Activated naive CD8-positive, alpha-beta T cell treated with anti-CD3 and anti-CD28 coated beads, Interleukin-2, amount 10 ng/mL, durations not matched to agents 7 days and 5 days (primary cell): ENCODE measurements around the gene POLE. TPM values are rescaled to one million over a fixed set of nuclear protein-coding genes. Genes with fewer than 3 reads are reported as not detected.

Experiments
- ATAC-seq: fragments of 150-1000 bp; cut with Tn5 transposase; one replicate; pipeline ENCODE4 v1.10.0; 2021; ENCODE audit warnings: low read depth, moderate library complexity
- POLR2A ChIA-PET: fragments of 350-600 bp; sonication (Branson Sonifier 250); formaldehyde crosslinking; loops from one replicate; lab custom pipeline; 2021; ENCODE audit warnings: antibody characterized with exemption; lab: Charles Lee
- DNase-seq: peaks from one replicate; pipeline ENCODE4 v3.0.0; 2021
- H3K27ac Mint-ChIP-seq: one replicate; pipeline ENCODE4 v1.8.0; 2022; ENCODE audit warnings: mild to moderate bottlenecking, mixed read lengths
- H3K27me3 Mint-ChIP-seq: one replicate; pipeline ENCODE4 v1.8.0; 2022; ENCODE audit warnings: mild to moderate bottlenecking, moderate library complexity, mixed read lengths
- H3K36me3 Mint-ChIP-seq: one replicate; pipeline ENCODE4 v1.8.0; 2021; ENCODE audit warnings: mild to moderate bottlenecking, mixed read lengths
- H3K4me1 Mint-ChIP-seq: one replicate; pipeline ENCODE4 v1.8.0; 2021; ENCODE audit warnings: mixed read lengths
- H3K4me3 Mint-ChIP-seq: one replicate; pipeline ENCODE4 v1.8.0; 2022; ENCODE audit warnings: mild to moderate bottlenecking, moderate library complexity, mixed read lengths
- H3K9me3 Mint-ChIP-seq: one replicate; pipeline ENCODE4 v1.8.0; 2021; ENCODE audit warnings: mixed read lengths
- total RNA-seq, 2 experiments: library from RNA; stranded (reverse); gene quantifications; one replicate each; pipeline ENCODE4 v1.2.3, GENCODE V29; 2021

Gene POLE
- total RNA-seq, 2 experiments from 2014 or later, result 168 TPM

GRCh38 chr12:132633398-132633797 is 53.7 kb downstream of the POLE start:
- ATAC-seq (no peak), DNase-seq (no peak)
- Mint-ChIP-seq H3K36me3 (peaks cover 49% of the 10 kb centered on the region), H3K27ac (no peak overlapping the region), H3K9me3 (no peaks in the 10 kb centered on the region), H3K4me1 (peaks cover 10% of the 10 kb centered on the region), H3K27me3 (no peaks in the 10 kb centered on the region), H3K4me3 (no peak overlapping the region)
- POLR2A ChIA-PET, result no interaction called here

- Mint-ChIP-seq H3K27me3 (no peaks in the 10 kb centered on the region), H3K4me1 (peaks cover 6% of the 10 kb centered on the region)
Measured at GRCh38 chr12:132632521-132633228, 54.5 kb downstream of the POLE start.

DNA sequence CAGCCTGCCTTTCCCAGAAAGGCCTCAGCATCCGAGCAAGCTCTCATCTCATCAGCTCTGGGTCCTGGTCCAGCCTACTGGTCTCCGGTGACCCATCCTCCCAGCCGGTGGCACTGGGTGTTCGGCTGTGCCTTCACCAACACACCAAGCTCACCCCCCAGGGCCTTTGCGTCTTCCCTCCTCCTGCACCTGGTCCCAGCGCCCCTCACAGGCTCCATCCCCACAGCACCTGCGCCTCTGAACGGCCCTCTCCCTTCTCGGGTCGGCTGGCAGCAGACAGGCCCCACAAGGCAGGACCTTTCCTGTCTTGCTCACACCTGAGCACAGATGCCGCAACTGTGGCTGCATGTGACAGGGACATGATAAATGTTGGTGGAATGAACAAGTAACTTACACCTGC is 55.5 kb downstream of the POLE start:
- Mint-ChIP-seq H3K4me3 (no peak overlapping the region), H3K36me3 (peaks cover 39% of the 10 kb centered on the region), H3K27me3 (no peaks in the 10 kb centered on the region), H3K4me1 (peaks cover 1% of the 10 kb centered on the region), H3K9me3 (no peaks in the 10 kb centered on the region), H3K27ac (no peak overlapping the region)
- DNase-seq, result no peak
- POLR2A ChIA-PET, result no interaction called here
- ATAC-seq, result no peak

More at GRCh38 chr12:132632521-132633228, 54.5 kb downstream of the POLE start:
- no peak overlapping the region for H3K4me3 Mint-ChIP-seq
- H3K27ac Mint-ChIP-seq, result no peak overlapping the region
- POLR2A ChIA-PET, result no interaction called here
- no peak for DNase-seq
- ATAC-seq, result no peak
- peaks cover 44% of the 10 kb centered on the region for H3K36me3 Mint-ChIP-seq
- no peaks in the 10 kb centered on the region for H3K9me3 Mint-ChIP-seq

GRCh38 chr12:132630672-132631071 is 56.5 kb downstream of the POLE start:
- no peaks in the 10 kb centered on the region for H3K9me3 Mint-ChIP-seq
- H3K27me3 Mint-ChIP-seq, result no peaks in the 10 kb centered on the region
- ATAC-seq (no peak), DNase-seq (no peak)
- POLR2A ChIA-PET, result no interaction called here
- H3K4me1 Mint-ChIP-seq, result peaks cover 1% of the 10 kb centered on the region
- peaks cover 34% of the 10 kb centered on the region for H3K36me3 Mint-ChIP-seq
- H3K27ac Mint-ChIP-seq, result no peak overlapping the region
- H3K4me3 Mint-ChIP-seq, result no peak overlapping the region

GRCh38 chr12:132629330-132629729 is 57.8 kb downstream of the POLE start:
- POLR2A ChIA-PET, result no interaction called here
- H3K4me1 Mint-ChIP-seq, result no peaks in the 10 kb centered on the region

GRCh38 chr12:132625731-132626430 is 61.3 kb downstream of the POLE start:
- H3K9me3 Mint-ChIP-seq, result no peaks in the 10 kb centered on the region
- peaks cover 1% of the 10 kb centered on the region for H3K4me1 Mint-ChIP-seq
- no peak overlapping the region for H3K27ac Mint-ChIP-seq
- peaks cover 15% of the 10 kb centered on the region for H3K36me3 Mint-ChIP-seq
- POLR2A ChIA-PET, result no interaction called here
- H3K27me3 Mint-ChIP-seq, result peaks cover under 1% of the 10 kb centered on the region
- H3K4me3 Mint-ChIP-seq, result no peak overlapping the region
- ATAC-seq, result no peak
- DNase-seq, result no peak

More at GRCh38 chr12:132629330-132629729, 57.8 kb downstream of the POLE start:
- no peaks in the 10 kb centered on the region for H3K9me3 Mint-ChIP-seq
- no peak overlapping the region for H3K27ac Mint-ChIP-seq
- H3K36me3 Mint-ChIP-seq, result peaks cover 31% of the 10 kb centered on the region
- H3K27me3 Mint-ChIP-seq, result no peaks in the 10 kb centered on the region
- ATAC-seq, result no peak
- no peak overlapping the region for H3K4me3 Mint-ChIP-seq
- no peak for DNase-seq

DNA sequence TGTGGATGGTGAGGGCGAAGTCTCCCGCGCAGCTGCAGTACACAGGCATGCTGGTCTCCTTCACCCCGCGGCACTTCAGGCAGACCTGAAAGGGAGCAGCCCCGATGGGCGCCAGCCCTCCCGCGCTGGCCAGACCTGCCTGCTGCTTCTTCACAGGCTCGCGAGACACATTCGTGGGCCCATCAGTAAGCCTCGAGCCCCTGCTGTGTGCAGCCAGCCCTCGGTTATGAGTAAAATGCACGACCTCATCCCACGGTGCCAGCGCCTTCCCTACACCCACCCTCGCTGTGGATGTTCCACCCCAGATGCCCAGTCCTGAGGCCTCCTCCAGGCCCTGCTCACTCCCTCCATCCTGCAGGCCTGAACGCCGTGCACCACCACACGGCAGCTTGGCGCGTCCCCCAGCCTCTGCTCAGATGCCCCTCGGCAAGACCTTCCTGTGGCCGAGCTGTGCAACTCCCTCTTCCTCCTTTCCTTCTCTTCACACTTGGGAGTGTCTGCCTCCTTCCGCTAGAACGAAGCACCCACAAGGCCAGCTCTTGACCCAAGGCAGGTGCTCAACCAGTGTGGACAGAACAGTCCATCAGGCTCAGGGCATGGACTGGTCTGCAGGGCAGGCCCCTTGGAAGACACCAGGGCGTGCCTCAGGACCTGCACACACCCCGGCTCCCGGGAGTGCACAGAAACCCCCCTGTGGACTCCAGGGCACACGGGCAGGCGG is 62.1 kb downstream of the POLE start:
- no peaks in the 10 kb centered on the region for H3K9me3 Mint-ChIP-seq
- no peak overlapping the region for H3K27ac Mint-ChIP-seq
- H3K4me1 Mint-ChIP-seq, result peaks cover 1% of the 10 kb centered on the region
- DNase-seq, result no peak
- H3K27me3 Mint-ChIP-seq, result peaks cover 2% of the 10 kb centered on the region
- no peak overlapping the region for H3K4me3 Mint-ChIP-seq
- POLR2A ChIA-PET, result no interaction called here
- no peak for ATAC-seq
- peaks cover 12% of the 10 kb centered on the region for H3K36me3 Mint-ChIP-seq

- peaks cover 8% of the 10 kb centered on the region for H3K36me3 Mint-ChIP-seq
- H3K9me3 Mint-ChIP-seq, result no peaks in the 10 kb centered on the region
- DNase-seq, result no peak
- H3K4me3 Mint-ChIP-seq, result no peak overlapping the region
- POLR2A ChIA-PET, result no interaction called here
- peaks cover 2% of the 10 kb centered on the region for H3K27me3 Mint-ChIP-seq
- no peak for ATAC-seq
- no peak overlapping the region for H3K27ac Mint-ChIP-seq
- peaks cover 1% of the 10 kb centered on the region for H3K4me1 Mint-ChIP-seq
Measured at GRCh38 chr12:132624186-132624855, 62.8 kb downstream of the POLE start.

DNA sequence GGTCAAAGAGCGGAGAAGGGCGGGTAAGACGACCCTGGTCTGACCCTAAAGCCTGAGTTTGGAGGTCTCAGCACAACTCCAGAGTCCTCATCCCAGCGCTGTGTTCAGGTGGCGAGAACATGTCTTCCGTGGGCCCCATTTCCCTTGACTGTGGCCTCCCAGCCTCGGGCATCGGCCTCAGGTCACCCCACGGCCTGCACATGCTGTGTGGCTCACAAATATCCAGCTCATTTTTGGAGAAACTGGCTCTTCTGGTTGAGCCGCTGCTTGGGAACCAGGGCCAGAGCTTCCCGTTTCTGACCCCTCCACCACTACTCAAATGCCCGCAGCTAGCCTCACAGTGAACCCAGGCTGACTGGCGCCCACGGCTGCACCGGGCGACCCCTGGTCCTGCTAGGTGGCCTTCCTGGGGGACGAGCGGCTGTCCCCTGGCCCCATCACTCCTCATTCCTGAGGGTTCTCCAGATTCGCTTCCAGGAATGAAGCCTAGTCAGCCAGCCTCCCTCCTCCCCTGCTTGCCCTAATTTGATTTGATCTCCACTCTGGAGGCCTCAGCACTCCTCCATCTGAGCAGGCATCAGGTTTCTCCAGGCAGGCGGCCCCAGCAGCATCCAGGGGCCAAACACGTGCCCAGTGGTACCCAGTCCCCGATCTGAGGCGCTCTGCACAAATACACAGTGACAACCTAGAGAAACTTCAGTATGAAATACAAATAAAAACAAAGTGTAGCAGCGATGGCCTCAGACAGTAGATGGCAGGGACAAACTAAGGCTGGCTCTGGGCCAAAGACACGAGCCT is 63.9 kb downstream of the POLE start:
- no peak for ATAC-seq
- H3K27me3 Mint-ChIP-seq, result peaks cover 2% of the 10 kb centered on the region
- POLR2A ChIA-PET, result no interaction called here
- no peak for DNase-seq
- H3K4me1 Mint-ChIP-seq, result peaks cover 1% of the 10 kb centered on the region
- H3K9me3 Mint-ChIP-seq, result no peaks in the 10 kb centered on the region
- H3K27ac Mint-ChIP-seq, result peak overlapping the region; percentile 60
- H3K36me3 Mint-ChIP-seq, result peaks cover 5% of the 10 kb centered on the region
- no peak overlapping the region for H3K4me3 Mint-ChIP-seq

- H3K4me1 Mint-ChIP-seq, result peaks cover 4% of the 10 kb centered on the region
- no peak for ATAC-seq
- H3K27ac Mint-ChIP-seq, result peak overlapping the region; percentile 49
- H3K27me3 Mint-ChIP-seq, result peaks cover 9% of the 10 kb centered on the region
- H3K9me3 Mint-ChIP-seq, result peaks cover 3% of the 10 kb centered on the region
- POLR2A ChIA-PET, result no interaction called here
- no peak for DNase-seq
- H3K36me3 Mint-ChIP-seq, result peaks cover 8% of the 10 kb centered on the region
- H3K4me3 Mint-ChIP-seq, result no peak overlapping the region
Measured at GRCh38 chr12:132622437-132623071, 64.6 kb downstream of the POLE start.

DNA sequence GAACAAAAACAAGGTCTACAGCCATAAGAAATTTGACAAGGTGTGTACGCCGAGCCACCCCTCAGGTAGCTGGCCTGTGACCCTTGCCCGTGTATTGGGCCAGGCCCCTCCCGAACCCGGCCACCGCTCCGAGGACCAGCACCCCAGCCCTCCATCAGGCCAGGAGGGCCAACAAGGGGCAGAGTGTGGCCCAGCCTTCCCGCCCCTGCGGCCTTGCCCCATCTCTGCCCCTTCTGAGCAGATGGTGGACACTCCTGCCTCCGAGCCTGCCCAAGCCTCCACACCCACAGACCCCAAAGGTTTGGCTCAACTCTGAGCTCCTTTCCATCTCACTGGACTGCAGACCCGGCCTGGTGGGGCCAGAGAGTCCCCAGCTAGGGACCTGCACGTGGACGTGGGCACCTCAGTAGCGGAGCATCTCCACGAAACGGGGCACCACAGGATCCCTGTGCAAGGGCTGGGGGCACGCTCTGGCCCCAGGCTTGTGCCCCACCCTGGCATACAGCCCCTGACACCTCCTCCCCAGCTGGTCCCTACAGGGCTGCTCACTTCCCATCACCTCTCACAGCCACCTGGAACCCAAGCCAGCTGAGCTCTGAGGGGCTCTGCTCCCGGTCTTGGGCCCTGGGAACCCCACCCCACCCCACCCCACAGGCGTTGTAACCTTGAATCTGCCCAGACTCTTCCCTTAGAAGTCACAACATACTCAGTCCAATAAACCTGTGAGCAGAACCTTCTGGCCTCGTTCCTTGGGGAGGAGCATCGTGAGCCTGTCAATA is 65.3 kb downstream of the POLE start:
- Mint-ChIP-seq H3K4me3 (no peak overlapping the region), H3K36me3 (peaks cover 8% of the 10 kb centered on the region), H3K4me1 (peaks cover 4% of the 10 kb centered on the region), H3K27me3 (peaks cover 15% of the 10 kb centered on the region), H3K27ac (peak overlapping the region; percentile 49), H3K9me3 (peaks cover 3% of the 10 kb centered on the region)
- POLR2A ChIA-PET, result interaction anchor here (1.1 kb wide), 1 partner anchor 180 kb away, joined by 3 read pairs; no protein-coding TSS in a partner anchor
- ATAC-seq (no peak), DNase-seq (no peak)
